ENCODE measurements around the gene PRSS36.
"Not testable (repeated sequence)": the region's sequence is repeated elsewhere in the genome, so short reads cannot be mapped to it uniquely, and the experiment has no call there.

The PRSS36 gene

DNA sequence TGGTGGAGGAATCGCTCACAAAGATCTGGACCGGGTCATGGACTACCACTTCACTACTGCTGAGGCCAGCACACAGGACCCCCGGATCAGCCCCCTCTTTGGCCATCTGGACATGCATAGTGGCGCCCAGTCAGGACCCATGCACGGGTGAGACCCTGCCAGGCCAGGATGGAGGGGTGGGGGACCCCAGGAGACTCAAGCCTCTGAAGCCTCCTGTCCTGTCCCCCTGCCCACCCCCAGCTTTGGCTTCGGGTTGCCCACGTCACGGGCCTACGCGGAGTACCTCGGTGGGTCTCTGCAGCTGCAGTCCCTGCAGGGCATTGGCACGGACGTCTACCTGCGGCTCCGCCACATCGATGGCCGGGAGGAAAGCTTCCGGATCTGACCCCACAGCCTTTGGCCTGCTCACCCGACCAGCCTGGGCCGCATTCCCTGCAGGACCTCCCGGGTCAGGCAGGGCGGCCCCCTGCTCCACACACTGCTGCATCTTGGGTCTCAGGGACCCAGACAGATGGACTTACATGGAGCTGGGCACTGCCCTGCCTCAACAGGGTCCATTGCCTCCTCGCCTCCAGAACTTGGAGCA, 37.9 kb downstream of the PRSS36 start:
- Histone ChIP-seq H3K4me1 (ENCODE audit: control insufficient read depth, insufficient read depth, low read length) (no peaks in the 10 kb centered on the region), H3K27me3 (ENCODE audit: control insufficient read depth, insufficient read depth, low read length) (peaks cover 2% of the 10 kb centered on the region), H3K9ac (ENCODE audit: low read depth, low read length) (no peak overlapping the region), H3K4me3 (ENCODE audit: low read depth, low read length) (no peak overlapping the region), H3K36me3 (ENCODE audit: control insufficient read depth, insufficient read depth, low read length) (peaks cover 24% of the 10 kb centered on the region), H3K9me3 (ENCODE audit: control insufficient read depth, insufficient read depth, low read length) (no peaks in the 10 kb centered on the region)

- Histone ChIP-seq H3K9ac (ENCODE audit: low read depth, low read length) (no peak overlapping the region), H3K27me3 (ENCODE audit: control insufficient read depth, insufficient read depth, low read length) (peaks cover 2% of the 10 kb centered on the region), H3K9me3 (ENCODE audit: control insufficient read depth, insufficient read depth, low read length) (no peaks in the 10 kb centered on the region), H3K4me1 (ENCODE audit: control insufficient read depth, insufficient read depth, low read length) (no peaks in the 10 kb centered on the region), H3K36me3 (ENCODE audit: control insufficient read depth, insufficient read depth, low read length) (peaks cover 24% of the 10 kb centered on the region), H3K4me3 (ENCODE audit: low read depth, low read length) (no peak overlapping the region)
Measured at GRCh38 chr16:31110106-31111034, 39.5 kb downstream of the PRSS36 start.

GRCh38 chr16:31109622-31110021, 40.2 kb downstream of the PRSS36 start:
- Histone ChIP-seq H3K27me3 (ENCODE audit: control insufficient read depth, insufficient read depth, low read length) (peaks cover 2% of the 10 kb centered on the region), H3K36me3 (ENCODE audit: control insufficient read depth, insufficient read depth, low read length) (peaks cover 24% of the 10 kb centered on the region), H3K9ac (ENCODE audit: low read depth, low read length) (no peak overlapping the region), H3K4me3 (ENCODE audit: low read depth, low read length) (peak overlapping the region; percentile 73), H3K9me3 (ENCODE audit: control insufficient read depth, insufficient read depth, low read length) (no peaks in the 10 kb centered on the region), H3K4me1 (ENCODE audit: control insufficient read depth, insufficient read depth, low read length) (no peaks in the 10 kb centered on the region)

DNA sequence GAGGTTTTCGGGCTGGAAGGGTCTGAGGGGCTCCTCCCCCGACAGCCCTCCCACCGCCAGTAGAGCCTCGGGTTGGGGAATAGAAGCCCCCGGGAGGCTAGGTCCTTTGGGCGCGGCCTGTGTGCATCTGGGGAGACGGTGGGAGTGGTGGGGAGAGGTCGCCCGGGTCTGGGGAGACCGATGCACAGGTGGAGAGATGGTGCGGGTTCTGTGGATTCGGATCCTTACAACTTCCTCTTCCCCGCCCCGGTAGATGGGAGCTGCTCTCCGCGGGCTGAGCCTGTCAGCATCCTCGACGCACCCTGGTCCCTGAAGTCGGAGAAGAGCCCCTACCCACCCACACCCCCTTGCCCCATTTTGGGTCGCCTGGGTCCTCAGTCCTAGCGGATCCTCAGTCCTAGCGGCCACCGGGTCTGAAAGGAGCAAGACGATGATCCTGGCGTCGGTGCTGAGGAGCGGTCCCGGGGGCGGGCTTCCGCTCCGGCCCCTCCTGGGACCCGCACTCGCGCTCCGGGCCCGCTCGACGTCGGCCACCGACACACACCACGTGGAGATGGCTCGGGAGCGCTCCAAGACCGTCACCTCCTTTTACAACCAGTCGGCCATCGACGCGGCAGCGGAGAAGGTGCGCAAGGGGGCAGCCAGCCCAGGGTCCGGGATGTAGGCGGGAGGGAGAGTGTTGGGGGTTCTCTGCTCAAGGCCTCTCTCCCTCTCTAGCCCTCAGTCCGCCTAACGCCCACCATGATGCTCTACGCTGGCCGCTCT, 40.9 kb downstream of the PRSS36 start:
- peak overlapping the region; percentile 24 for H3K9ac ChIP-seq (ENCODE audit: low read depth, low read length)
- H3K9me3 ChIP-seq (ENCODE audit: control insufficient read depth, insufficient read depth, low read length): no peaks in the 10 kb centered on the region
- peaks cover 2% of the 10 kb centered on the region for H3K27me3 ChIP-seq (ENCODE audit: control insufficient read depth, insufficient read depth, low read length)
- no peaks in the 10 kb centered on the region for H3K4me1 ChIP-seq (ENCODE audit: control insufficient read depth, insufficient read depth, low read length)
- H3K4me3 ChIP-seq (ENCODE audit: low read depth, low read length): peak overlapping the region; percentile 73
- H3K36me3 ChIP-seq (ENCODE audit: control insufficient read depth, insufficient read depth, low read length): peaks cover 24% of the 10 kb centered on the region

- no peaks in the 10 kb centered on the region for H3K4me1 ChIP-seq (ENCODE audit: control insufficient read depth, insufficient read depth, low read length)
- peaks cover 24% of the 10 kb centered on the region for H3K36me3 ChIP-seq (ENCODE audit: control insufficient read depth, insufficient read depth, low read length)
- H3K27me3 ChIP-seq (ENCODE audit: control insufficient read depth, insufficient read depth, low read length): peaks cover 2% of the 10 kb centered on the region
- H3K9ac ChIP-seq (ENCODE audit: low read depth, low read length): peak within 1 kb of the TSS; percentile 24
- peak within 1 kb of the TSS; percentile 73 for H3K4me3 ChIP-seq (ENCODE audit: low read depth, low read length)
- no peaks in the 10 kb centered on the region for H3K9me3 ChIP-seq (ENCODE audit: control insufficient read depth, insufficient read depth, low read length)
Measured at GRCh38 chr16:31108035-31108793, 41.7 kb downstream of the PRSS36 start, which contains the start of gene BCKDK. TSS of gene BCKDK (plus strand) at chr16:31108386. CDS start at chr16:31109224, 838 bp downstream.

DNA sequence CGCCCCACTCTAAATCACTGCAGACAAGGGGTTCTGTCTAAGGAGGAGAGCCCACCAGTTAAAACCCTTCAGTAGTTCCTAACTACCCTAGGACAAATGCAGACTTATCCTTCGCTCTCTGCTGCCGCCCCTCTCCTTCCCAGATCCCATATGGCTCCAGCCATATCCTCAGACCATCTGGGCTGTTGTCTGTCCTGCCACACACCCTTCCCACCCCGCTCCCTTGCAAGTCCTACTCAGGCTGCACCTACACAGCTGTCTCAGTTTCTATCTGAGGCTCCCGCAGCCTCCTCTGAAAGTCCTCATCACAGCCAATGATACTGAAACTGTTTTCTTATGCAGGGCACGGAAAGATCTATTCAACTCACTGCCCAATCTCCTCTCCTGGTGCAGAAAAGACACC, 42.4 kb downstream of the PRSS36 start:
- Histone ChIP-seq H3K9ac (ENCODE audit: low read depth, low read length) (no peak overlapping the region), H3K9me3 (ENCODE audit: control insufficient read depth, insufficient read depth, low read length) (no peaks in the 10 kb centered on the region), H3K4me1 (ENCODE audit: control insufficient read depth, insufficient read depth, low read length) (no peaks in the 10 kb centered on the region), H3K4me3 (ENCODE audit: low read depth, low read length) (peak overlapping the region; percentile 73), H3K36me3 (ENCODE audit: control insufficient read depth, insufficient read depth, low read length) (peaks cover 24% of the 10 kb centered on the region), H3K27me3 (ENCODE audit: control insufficient read depth, insufficient read depth, low read length) (peaks cover 2% of the 10 kb centered on the region)

- Histone ChIP-seq H3K27me3 (ENCODE audit: control insufficient read depth, insufficient read depth, low read length) (peaks cover 2% of the 10 kb centered on the region), H3K9me3 (ENCODE audit: control insufficient read depth, insufficient read depth, low read length) (no peaks in the 10 kb centered on the region), H3K9ac (ENCODE audit: low read depth, low read length) (no peak overlapping the region), H3K4me3 (ENCODE audit: low read depth, low read length) (no peak overlapping the region), H3K4me1 (ENCODE audit: control insufficient read depth, insufficient read depth, low read length) (no peaks in the 10 kb centered on the region), H3K36me3 (ENCODE audit: control insufficient read depth, insufficient read depth, low read length) (peaks cover 17% of the 10 kb centered on the region)
Measured at GRCh38 chr16:31106509-31107464, 43.1 kb downstream of the PRSS36 start.

- no peaks in the 10 kb centered on the region for H3K4me1 ChIP-seq (ENCODE audit: control insufficient read depth, insufficient read depth, low read length)
- peaks cover 2% of the 10 kb centered on the region for H3K27me3 ChIP-seq (ENCODE audit: control insufficient read depth, insufficient read depth, low read length)
- peaks cover 12% of the 10 kb centered on the region for H3K36me3 ChIP-seq (ENCODE audit: control insufficient read depth, insufficient read depth, low read length)
- H3K4me3 ChIP-seq (ENCODE audit: low read depth, low read length): no peak overlapping the region
- no peaks in the 10 kb centered on the region for H3K9me3 ChIP-seq (ENCODE audit: control insufficient read depth, insufficient read depth, low read length)
- no peak overlapping the region for H3K9ac ChIP-seq (ENCODE audit: low read depth, low read length)
Measured at GRCh38 chr16:31105677-31106213, 44.1 kb downstream of the PRSS36 start.

DNA sequence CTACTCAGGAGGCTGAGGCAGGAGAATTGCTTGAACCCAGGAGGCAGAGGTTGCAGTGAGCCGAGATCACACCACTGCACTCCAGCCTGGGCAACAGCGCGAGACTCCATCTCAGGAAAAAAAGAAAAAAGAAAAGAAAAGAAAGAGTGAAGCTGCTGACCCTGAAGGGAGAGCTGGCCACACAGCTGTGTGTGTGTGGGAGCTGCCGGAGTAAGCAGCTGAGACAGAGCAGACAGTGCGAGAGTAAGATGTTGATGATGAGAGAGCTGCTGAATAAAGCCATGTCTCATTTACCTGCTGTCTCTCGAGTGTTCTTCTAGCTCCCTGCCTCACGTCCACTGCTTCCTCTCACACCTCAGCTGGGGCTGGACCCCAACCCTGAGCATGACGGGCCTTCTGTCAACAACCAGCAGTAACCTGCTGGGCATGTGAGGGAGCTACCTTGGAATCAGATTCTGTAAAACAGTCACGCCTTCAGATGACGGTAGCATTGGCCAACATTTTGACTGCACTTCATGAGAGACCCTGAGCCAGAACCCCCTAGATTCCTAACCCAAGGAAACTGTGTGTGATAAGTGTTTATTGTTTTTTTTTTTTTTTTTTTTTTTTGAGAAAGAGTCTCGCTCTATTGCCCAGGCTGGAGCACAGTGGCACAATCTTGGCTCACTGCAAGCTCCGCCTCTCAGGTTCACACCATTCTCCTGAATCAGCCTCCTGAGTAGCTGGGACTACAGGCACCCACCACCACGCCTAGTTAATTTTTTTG, 48.8 kb downstream of the PRSS36 start:
- not testable (repeated sequence) for H3K9me3 ChIP-seq (ENCODE audit: control insufficient read depth, insufficient read depth, low read length); H3K9ac ChIP-seq (ENCODE audit: low read depth, low read length); H3K4me1 ChIP-seq (ENCODE audit: control insufficient read depth, insufficient read depth, low read length); H3K27me3 ChIP-seq (ENCODE audit: control insufficient read depth, insufficient read depth, low read length); H3K4me3 ChIP-seq (ENCODE audit: low read depth, low read length); H3K36me3 ChIP-seq (ENCODE audit: control insufficient read depth, insufficient read depth, low read length)
